Ectodermal cell (in vitro differentiated cells): Measurements from ENCODE around the gene DEFB128.

Experiments used
- H3K27ac ChIP-seq: 2 replicates; pipeline ENCODE4 v1.7.0; 2013; ENCODE audit warnings: mild to moderate bottlenecking, low read depth, low read length; ENCODE audit not compliant: insufficient read depth, poor library complexity, severe bottlenecking
- H3K27me3 ChIP-seq: 2 replicates; pipeline ENCODE4 v1.7.0; 2013; ENCODE audit warnings: mild to moderate bottlenecking, low read length; ENCODE audit not compliant: insufficient read depth, control insufficient read depth, poor library complexity, severe bottlenecking
- H3K36me3 ChIP-seq: one replicate; pipeline ENCODE4 v1.7.0; 2013; ENCODE audit warnings: low read length; ENCODE audit not compliant: control insufficient read depth, insufficient read depth
- H3K4me1 ChIP-seq: one replicate; pipeline ENCODE4 v1.7.0; 2013; ENCODE audit warnings: low read length; ENCODE audit not compliant: control insufficient read depth, insufficient read depth
- H3K4me3 ChIP-seq: 2 replicates; pipeline ENCODE4 v1.7.0; 2013; ENCODE audit warnings: low read depth, low read length, control low read depth; ENCODE audit not compliant: insufficient read depth
- H3K9me3 ChIP-seq: 2 replicates; pipeline ENCODE4 v1.7.0; 2013; ENCODE audit warnings: mild to moderate bottlenecking, low read length, moderate library complexity; ENCODE audit not compliant: control insufficient read depth
- WGBS, 2 experiments: methylation state at CpG; one replicate each; pipeline ENCODE4 v1.1.7; 2013; ENCODE audit warnings: missing lambda C conversion rate in 2 of 2; 5-methylcytosine and 5-hydroxymethylcytosine counted together

The DEFB128 gene

GRCh38 chr20:164618-165017 is 24.9 kb downstream of the DEFB128 start:
- H3K9me3 ChIP-seq, result no peaks in the 10 kb centered on the region
- no peaks in the 10 kb centered on the region for H3K4me1 ChIP-seq
- 79 to 84% methylated on average over 3 of the region's 3 CpGs for WGBS, 2 experiments
- no peak overlapping the region for H3K27ac ChIP-seq
- peaks cover 4% of the 10 kb centered on the region for H3K27me3 ChIP-seq
- H3K4me3 ChIP-seq, result no peak overlapping the region
- H3K36me3 ChIP-seq, result no peaks in the 10 kb centered on the region

- Histone ChIP-seq H3K27ac (no peak within 1 kb of the TSS), H3K4me3 (no peak within 1 kb of the TSS), H3K9me3 (no peaks in the 10 kb centered on the region), H3K27me3 (peaks cover 7% of the 10 kb centered on the region), H3K36me3 (no peaks in the 10 kb centered on the region), H3K4me1 (no peaks in the 10 kb centered on the region)
- 93 to 100% methylated on average over 5 of the region's 5 CpGs for WGBS, 2 experiments
Measured at GRCh38 chr20:157154-157553, 32.4 kb downstream of the DEFB128 start, which contains the start of gene DEFB127. Gene DEFB127, plus strand, starts transcription at chr20:157454. Its CDS starts 91 bp downstream, at chr20:157545.

GRCh38 chr20:152131-152530 is 37.4 kb downstream of the DEFB128 start:
- no peaks in the 10 kb centered on the region for H3K4me1 ChIP-seq
- H3K27ac ChIP-seq, result no peak overlapping the region
- WGBS, 2 experiments, result 100% methylated on average over 1 of the region's 1 CpG; no CpG with 5 or more reads in 1 of the 2 experiments
- no peaks in the 10 kb centered on the region for H3K36me3 ChIP-seq
- no peaks in the 10 kb centered on the region for H3K9me3 ChIP-seq
- no peak overlapping the region for H3K4me3 ChIP-seq
- no peaks in the 10 kb centered on the region for H3K27me3 ChIP-seq

GRCh38 chr20:145877-146276 is 43.6 kb downstream of the DEFB128 start:
- no peaks in the 10 kb centered on the region for H3K27me3 ChIP-seq
- WGBS, 2 experiments, result 66 to 80% methylated on average over 2 of the region's 2 CpGs
- no peak overlapping the region for H3K4me3 ChIP-seq
- H3K4me1 ChIP-seq, result peaks cover 9% of the 10 kb centered on the region
- H3K27ac ChIP-seq, result no peak overlapping the region
- H3K9me3 ChIP-seq, result no peaks in the 10 kb centered on the region
- no peaks in the 10 kb centered on the region for H3K36me3 ChIP-seq

GRCh38 chr20:142290-142689 is 47.2 kb downstream of the DEFB128 start, which contains the start of gene DEFB126:
Gene DEFB126, plus strand, starts transcription at chr20:142590. Its CDS starts 39 bp downstream, at chr20:142629.
- Histone ChIP-seq H3K4me3 (no peak within 1 kb of the TSS), H3K4me1 (peaks cover 9% of the 10 kb centered on the region), H3K27ac (no peak within 1 kb of the TSS), H3K27me3 (no peaks in the 10 kb centered on the region), H3K36me3 (no peaks in the 10 kb centered on the region), H3K9me3 (no peaks in the 10 kb centered on the region)
- WGBS, 2 experiments, result 71 to 75% methylated on average over 1 of the region's 1 CpG
